ENCODE measurements around the gene GCC2. TPM values are rescaled to one million over a fixed set of nuclear protein-coding genes. Genes with fewer than 3 reads are reported as not detected.
A peak's percentile ranks its signal among the peaks of the same experiment; 100 is the strongest.

The GCC2 gene
- total RNA-seq (2021; fragmentation: NEBNext Ultra II Directional; extraction: Animal tissue kit (Norgen Biotek cat#: 25700)) = 10 to 100 TPM; 31.5 to 39.5 (median 32.8) TPM
- long read RNA-seq, full-length matches to known transcripts = 7 of 40 reads
- long read RNA-seq, partial matches to known transcripts = 29 of 40 reads
- long read RNA-seq, other reads (novel, unspliced or antisense) = 4 of 40 reads

- peak; percentile 90 for DNase-seq
- Mint-ChIP-seq H3K4me1 (ENCODE audit: low read depth) (peaks cover 39% of the 10 kb centered on the region), H3K9me3 (no peaks in the 10 kb centered on the region), H3K27me3 (ENCODE audit: insufficient read depth) (no peaks in the 10 kb centered on the region), H3K27ac (peak within 1 kb of the TSS; percentile 95), H3K36me3 (ENCODE audit: low read depth) (peaks cover 15% of the 10 kb centered on the region), H3K4me3 (peak within 1 kb of the TSS; percentile 98)
- TF ChIP-seq, protein P1, sequence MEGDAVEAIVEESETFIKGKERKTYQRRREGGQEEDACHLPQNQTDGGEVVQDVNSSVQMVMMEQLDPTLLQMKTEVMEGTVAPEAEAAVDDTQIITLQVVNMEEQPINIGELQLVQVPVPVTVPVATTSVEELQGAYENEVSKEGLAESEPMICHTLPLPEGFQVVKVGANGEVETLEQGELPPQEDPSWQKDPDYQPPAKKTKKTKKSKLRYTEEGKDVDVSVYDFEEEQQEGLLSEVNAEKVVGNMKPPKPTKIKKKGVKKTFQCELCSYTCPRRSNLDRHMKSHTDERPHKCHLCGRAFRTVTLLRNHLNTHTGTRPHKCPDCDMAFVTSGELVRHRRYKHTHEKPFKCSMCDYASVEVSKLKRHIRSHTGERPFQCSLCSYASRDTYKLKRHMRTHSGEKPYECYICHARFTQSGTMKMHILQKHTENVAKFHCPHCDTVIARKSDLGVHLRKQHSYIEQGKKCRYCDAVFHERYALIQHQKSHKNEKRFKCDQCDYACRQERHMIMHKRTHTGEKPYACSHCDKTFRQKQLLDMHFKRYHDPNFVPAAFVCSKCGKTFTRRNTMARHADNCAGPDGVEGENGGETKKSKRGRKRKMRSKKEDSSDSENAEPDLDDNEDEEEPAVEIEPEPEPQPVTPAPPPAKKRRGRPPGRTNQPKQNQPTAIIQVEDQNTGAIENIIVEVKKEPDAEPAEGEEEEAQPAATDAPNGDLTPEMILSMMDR (IDR thresholded peaks at IDR 0.05) = no peak
Measured at GRCh38 chr2:108448678-108449409, at the start of gene GCC2. TSS of gene GCC2 (plus strand) at chr2:108449206. CDS start at chr2:108449275, 69 bp downstream.

DNA sequence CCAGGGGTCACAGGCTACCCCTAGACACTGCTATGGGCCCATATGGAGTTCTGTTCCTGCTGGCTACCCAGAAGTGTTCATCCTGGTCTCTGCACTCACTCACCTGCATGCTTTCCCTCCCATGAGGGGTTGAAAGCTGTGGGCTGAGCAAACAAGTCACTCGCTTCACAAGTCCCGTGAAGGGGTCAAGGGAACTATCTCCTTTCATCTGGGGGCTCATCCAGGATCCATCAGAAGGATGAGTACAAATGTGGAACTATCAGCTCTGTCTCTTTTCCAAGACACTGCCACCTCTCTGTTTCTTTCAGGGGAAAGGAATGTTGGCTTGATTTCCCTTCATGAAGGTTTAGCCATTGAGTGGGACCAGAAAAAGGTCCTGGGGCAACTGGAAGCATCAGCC lies 49.5 kb upstream of the GCC2 start:
- peaks cover 17% of the 10 kb centered on the region for H3K36me3 Mint-ChIP-seq (ENCODE audit: low read depth)
- H3K4me3 Mint-ChIP-seq = no peak overlapping the region
- H3K9me3 Mint-ChIP-seq = peaks cover 21% of the 10 kb centered on the region
- H3K27ac Mint-ChIP-seq = no peak overlapping the region
- no peak for DNase-seq
- H3K4me1 Mint-ChIP-seq (ENCODE audit: low read depth) = peaks cover 29% of the 10 kb centered on the region
- TF ChIP-seq, protein P1 (IDR thresholded peaks at IDR 0.05) = no peak
- peaks cover 3% of the 10 kb centered on the region for H3K27me3 Mint-ChIP-seq (ENCODE audit: insufficient read depth)

DNA sequence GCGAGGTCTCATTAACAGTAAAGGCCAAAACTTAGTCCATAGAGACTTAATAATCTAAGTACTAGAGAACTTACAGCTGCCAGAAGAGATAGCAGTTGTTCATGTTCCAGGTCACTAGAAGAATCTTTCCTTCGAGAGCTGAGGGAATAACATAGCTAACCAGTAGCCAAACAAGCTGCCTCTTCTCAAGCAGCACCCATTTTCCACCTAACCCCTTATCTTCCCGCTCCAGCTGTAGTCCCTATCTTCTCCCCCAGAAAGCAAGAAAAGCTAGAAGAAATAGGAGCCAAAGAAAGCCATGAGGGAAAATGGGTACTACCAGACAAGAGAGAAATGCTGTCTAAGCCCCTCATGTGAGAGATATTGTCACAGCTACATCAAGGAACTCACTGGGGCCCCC lies 47.2 kb upstream of the GCC2 start:
- H3K27ac Mint-ChIP-seq = no peak overlapping the region
- H3K9me3 Mint-ChIP-seq = peaks cover 37% of the 10 kb centered on the region
- H3K4me1 Mint-ChIP-seq (ENCODE audit: low read depth) = peaks cover 29% of the 10 kb centered on the region
- peaks cover 3% of the 10 kb centered on the region for H3K27me3 Mint-ChIP-seq (ENCODE audit: insufficient read depth)
- DNase-seq = no peak
- TF ChIP-seq, protein P1 (IDR thresholded peaks at IDR 0.05) = no peak
- peaks cover 34% of the 10 kb centered on the region for H3K36me3 Mint-ChIP-seq (ENCODE audit: low read depth)
- no peak overlapping the region for H3K4me3 Mint-ChIP-seq

- peak overlapping the region; percentile 63 for H3K4me3 Mint-ChIP-seq
- peak; percentile 64 for DNase-seq
- H3K27ac Mint-ChIP-seq = peak overlapping the region; percentile 60
- peaks cover 35% of the 10 kb centered on the region for H3K36me3 Mint-ChIP-seq (ENCODE audit: low read depth)
- H3K27me3 Mint-ChIP-seq (ENCODE audit: insufficient read depth) = peaks cover 3% of the 10 kb centered on the region
- peaks cover 28% of the 10 kb centered on the region for H3K4me1 Mint-ChIP-seq (ENCODE audit: low read depth)
- TF ChIP-seq, protein P1 (IDR thresholded peaks at IDR 0.05) = no peak
- peaks cover 37% of the 10 kb centered on the region for H3K9me3 Mint-ChIP-seq
Measured at GRCh38 chr2:108403494-108403893, 45.5 kb upstream of the GCC2 start.

- Mint-ChIP-seq H3K4me3 (no peak overlapping the region), H3K27ac (no peak overlapping the region; the same call in 1 of the 2 replicates), H3K9me3 (peaks cover 27% of the 10 kb centered on the region), H3K4me1 (ENCODE audit: low read depth) (peaks cover 42% of the 10 kb centered on the region), H3K36me3 (ENCODE audit: low read depth) (peaks cover 26% of the 10 kb centered on the region), H3K27me3 (ENCODE audit: insufficient read depth) (peaks cover 3% of the 10 kb centered on the region)
- TF ChIP-seq, protein P1 (IDR thresholded peaks at IDR 0.05) = no peak
- DNase-seq = no peak
Measured at GRCh38 chr2:108404784-108405397, 44.1 kb upstream of the GCC2 start.
